ENCODE data around the gene OR2F1.

Gene OR2F1

DNA sequence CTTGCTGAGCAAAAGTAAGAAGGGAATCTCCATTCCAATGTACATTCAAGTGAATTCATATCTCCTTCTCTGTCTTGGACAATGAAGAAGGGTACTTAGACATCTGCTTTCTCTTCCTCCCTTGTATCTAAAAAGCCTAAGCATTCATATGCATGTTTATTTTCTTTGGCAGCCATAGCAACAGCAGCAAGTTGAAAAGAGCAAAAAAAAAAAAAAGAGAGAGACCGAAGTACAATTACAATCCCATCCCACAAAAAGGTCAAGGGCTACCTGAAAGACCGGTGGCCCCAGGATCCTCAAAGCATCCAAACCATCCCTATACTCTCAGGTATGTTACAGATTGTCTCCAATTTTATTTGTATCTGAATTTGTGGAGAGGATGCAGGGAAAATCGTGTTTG is 4.1 kb downstream of the OR2F1 start:
- Histone ChIP-seq H3K9me3 (ENCODE audit: insufficient read depth, low read length, severe bottlenecking) (no peaks in the 10 kb centered on the region), H3K27me3 (ENCODE audit: insufficient read depth, low read length, poor library complexity) (no peaks in the 10 kb centered on the region), H3K36me3 (ENCODE audit: insufficient read depth, low read length) (no peaks in the 10 kb centered on the region), H3K4me1 (ENCODE audit: insufficient read depth, low read length) (no peaks in the 10 kb centered on the region), H2AFZ (ENCODE audit: low read depth, low read length) (no peak overlapping the region), H4K20me1 (ENCODE audit: insufficient read depth, low read length) (no peaks in the 10 kb centered on the region), H3K4me2 (ENCODE audit: insufficient read depth, low read length) (no peak overlapping the region), H3K4me3 (ENCODE audit: low read depth in 1 of 2, low read length in 2 of 2) (no peak overlapping the region), H3K9ac (ENCODE audit: low read depth, low read length) (no peak overlapping the region), H3K27ac (ENCODE audit: low read length) (no peak overlapping the region), H3K79me2 (ENCODE audit: insufficient read depth, low read length) (no peaks in the 10 kb centered on the region)
- no peak for ATAC-seq (ENCODE audit: insufficient read depth, low read depth)
- no peak for DNase-seq
- TF ChIP-seq, protein P1, sequence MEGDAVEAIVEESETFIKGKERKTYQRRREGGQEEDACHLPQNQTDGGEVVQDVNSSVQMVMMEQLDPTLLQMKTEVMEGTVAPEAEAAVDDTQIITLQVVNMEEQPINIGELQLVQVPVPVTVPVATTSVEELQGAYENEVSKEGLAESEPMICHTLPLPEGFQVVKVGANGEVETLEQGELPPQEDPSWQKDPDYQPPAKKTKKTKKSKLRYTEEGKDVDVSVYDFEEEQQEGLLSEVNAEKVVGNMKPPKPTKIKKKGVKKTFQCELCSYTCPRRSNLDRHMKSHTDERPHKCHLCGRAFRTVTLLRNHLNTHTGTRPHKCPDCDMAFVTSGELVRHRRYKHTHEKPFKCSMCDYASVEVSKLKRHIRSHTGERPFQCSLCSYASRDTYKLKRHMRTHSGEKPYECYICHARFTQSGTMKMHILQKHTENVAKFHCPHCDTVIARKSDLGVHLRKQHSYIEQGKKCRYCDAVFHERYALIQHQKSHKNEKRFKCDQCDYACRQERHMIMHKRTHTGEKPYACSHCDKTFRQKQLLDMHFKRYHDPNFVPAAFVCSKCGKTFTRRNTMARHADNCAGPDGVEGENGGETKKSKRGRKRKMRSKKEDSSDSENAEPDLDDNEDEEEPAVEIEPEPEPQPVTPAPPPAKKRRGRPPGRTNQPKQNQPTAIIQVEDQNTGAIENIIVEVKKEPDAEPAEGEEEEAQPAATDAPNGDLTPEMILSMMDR (IDR thresholded peaks at IDR 0.05; ENCODE audit: borderline replicate concordance, extremely low read depth, low read length, poor library complexity, severe bottlenecking) = no peak
- no peak for TF ChIP-seq EZH2 (IDR thresholded peaks at IDR 0.05; ENCODE audit: borderline replicate concordance, low read depth, low read length, severe bottlenecking)

DNA sequence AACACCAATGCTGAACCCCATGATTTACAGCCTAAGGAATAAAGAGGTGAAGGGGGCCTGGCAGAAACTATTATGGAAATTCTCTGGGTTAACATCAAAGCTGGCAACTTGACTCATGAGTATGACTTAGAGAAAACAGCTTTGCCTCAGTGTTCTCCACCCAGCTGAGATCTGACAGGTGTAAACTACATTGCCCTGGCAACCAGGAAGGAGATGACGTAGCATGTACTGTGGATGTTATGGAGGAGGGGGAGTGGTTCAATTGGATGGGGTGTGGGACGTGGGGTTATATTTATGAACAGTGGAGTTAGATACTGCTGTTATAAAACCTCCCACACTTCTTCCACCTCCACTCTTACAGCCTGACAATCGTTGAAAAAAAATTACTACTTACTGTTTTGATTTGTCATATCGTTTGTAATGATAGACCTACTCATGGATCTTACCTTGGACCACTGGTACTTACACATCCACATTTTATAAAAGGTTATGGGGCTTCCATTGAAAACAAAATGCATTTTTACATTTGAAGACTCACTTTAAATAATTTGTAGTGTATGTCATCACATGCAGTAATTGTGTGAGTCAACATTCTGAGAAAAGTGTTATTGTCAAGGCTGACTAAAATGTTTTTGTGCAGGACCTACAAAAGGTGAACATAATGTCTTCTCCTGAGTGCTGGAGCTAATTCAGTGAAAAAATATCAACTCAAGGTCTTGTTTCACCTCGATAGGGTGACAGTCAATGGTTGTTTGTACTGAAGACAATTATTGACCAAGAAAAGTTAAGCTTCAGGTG is 6.4 kb downstream of the OR2F1 start:
- H3K4me2 ChIP-seq (ENCODE audit: insufficient read depth, low read length) = no peak overlapping the region
- H3K9ac ChIP-seq (ENCODE audit: low read depth, low read length) = no peak overlapping the region
- H3K4me1 ChIP-seq (ENCODE audit: insufficient read depth, low read length) = no peaks in the 10 kb centered on the region
- H3K4me3 ChIP-seq (ENCODE audit: low read depth in 1 of 2, low read length in 2 of 2) = no peak overlapping the region
- no peak for ATAC-seq (ENCODE audit: insufficient read depth, low read depth)
- H4K20me1 ChIP-seq (ENCODE audit: insufficient read depth, low read length) = no peaks in the 10 kb centered on the region
- no peak overlapping the region for H3K27ac ChIP-seq (ENCODE audit: low read length)
- H3K36me3 ChIP-seq (ENCODE audit: insufficient read depth, low read length) = no peaks in the 10 kb centered on the region
- no peak overlapping the region for H2AFZ ChIP-seq (ENCODE audit: low read depth, low read length)
- H3K79me2 ChIP-seq (ENCODE audit: insufficient read depth, low read length) = no peaks in the 10 kb centered on the region
- no peak for DNase-seq
- TF ChIP-seq, protein P1 (IDR thresholded peaks at IDR 0.05; ENCODE audit: borderline replicate concordance, extremely low read depth, low read length, poor library complexity, severe bottlenecking) = no peak
- TF ChIP-seq EZH2 (IDR thresholded peaks at IDR 0.05; ENCODE audit: borderline replicate concordance, low read depth, low read length, severe bottlenecking) = no peak
- no peaks in the 10 kb centered on the region for H3K9me3 ChIP-seq (ENCODE audit: insufficient read depth, low read length, severe bottlenecking)
- no peaks in the 10 kb centered on the region for H3K27me3 ChIP-seq (ENCODE audit: insufficient read depth, low read length, poor library complexity)

DNA sequence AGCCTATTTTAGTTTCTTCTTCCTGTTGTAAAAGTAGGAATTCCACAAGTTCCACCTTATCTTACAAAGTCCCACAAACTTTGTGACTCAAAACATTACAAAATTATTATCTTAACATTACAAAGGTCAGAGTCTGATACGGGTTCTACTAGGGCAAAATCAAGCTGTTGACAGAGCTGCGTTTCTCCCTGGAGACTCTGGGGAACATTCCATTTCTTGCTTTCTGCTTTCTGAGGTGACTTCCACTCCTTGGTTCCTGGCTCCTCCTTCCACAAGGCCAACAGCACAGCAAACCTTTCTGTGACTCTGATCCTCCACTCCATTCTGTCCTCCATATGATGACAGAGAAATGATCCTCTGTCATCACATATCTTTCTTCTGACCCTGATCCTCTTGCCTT is 10.6 kb downstream of the OR2F1 start:
- Histone ChIP-seq H3K9me3 (ENCODE audit: insufficient read depth, low read length, severe bottlenecking) (no peaks in the 10 kb centered on the region), H4K20me1 (ENCODE audit: insufficient read depth, low read length) (no peaks in the 10 kb centered on the region), H3K27ac (ENCODE audit: low read length) (no peak overlapping the region), H3K79me2 (ENCODE audit: insufficient read depth, low read length) (no peaks in the 10 kb centered on the region), H2AFZ (ENCODE audit: low read depth, low read length) (no peak overlapping the region), H3K4me2 (ENCODE audit: insufficient read depth, low read length) (no peak overlapping the region), H3K9ac (ENCODE audit: low read depth, low read length) (no peak overlapping the region), H3K27me3 (ENCODE audit: insufficient read depth, low read length, poor library complexity) (no peaks in the 10 kb centered on the region), H3K4me1 (ENCODE audit: insufficient read depth, low read length) (no peaks in the 10 kb centered on the region), H3K4me3 (ENCODE audit: low read depth in 1 of 2, low read length in 2 of 2) (no peak overlapping the region), H3K36me3 (ENCODE audit: insufficient read depth, low read length) (no peaks in the 10 kb centered on the region)
- ATAC-seq (ENCODE audit: insufficient read depth, low read depth) (no peak), DNase-seq (no peak)
- TF ChIP-seq, protein P1 (IDR thresholded peaks at IDR 0.05; ENCODE audit: borderline replicate concordance, extremely low read depth, low read length, poor library complexity, severe bottlenecking) = no peak
- TF ChIP-seq EZH2 (IDR thresholded peaks at IDR 0.05; ENCODE audit: borderline replicate concordance, low read depth, low read length, severe bottlenecking) = no peak

Measured in DND-41 (cell line).